SK-N-SH treated with all-trans-retinoic acid at 6 μM for 48 hours (cell line): Measurements from ENCODE around the gene DDT.
A peak's percentile ranks its signal among the peaks of the same experiment; 100 is the strongest.

ENCODE experiments used
- ATAC-seq: fragments of 200-7000 bp; cut with Tn5 transposase; 3 replicates; pipeline ENCODE4 v1.9.1; 2020; ENCODE audit warnings: mild to moderate bottlenecking, moderate library complexity
- BACH2 ChIP-seq: fragments of 250-450 bp; sonication (Bioruptor Pico); IDR thresholded peaks from 2 replicates; pipeline ENCODE4 v1.9.0; 2021; ENCODE audit warnings: mild to moderate bottlenecking, borderline replicate concordance
- CREB5 ChIP-seq: fragments of 250-450 bp; sonication (Bioruptor Pico); IDR thresholded peaks from 2 replicates; pipeline ENCODE4 v1.5.1; 2020; ENCODE audit warnings: low read depth, mild to moderate bottlenecking, moderate library complexity
- CSDC2 ChIP-seq: fragments of 250-450 bp; sonication (Bioruptor Pico); IDR thresholded peaks from 2 replicates; pipeline ENCODE4 v1.5.0; 2020; ENCODE audit warnings: mild to moderate bottlenecking, moderate library complexity
- CSRNP3 ChIP-seq: fragments of 250-450 bp; sonication (Bioruptor Pico); IDR thresholded peaks from 2 replicates; pipeline ENCODE4 v1.5.1; 2021; ENCODE audit warnings: mild to moderate bottlenecking, moderate library complexity
- ESRRG ChIP-seq: fragments of 250-450 bp; sonication (Bioruptor Pico); IDR thresholded peaks from 2 replicates; pipeline ENCODE4 v1.6.1; 2021; ENCODE audit warnings: mild to moderate bottlenecking
- ISL1 ChIP-seq: fragments of 250-450 bp; sonication (Bioruptor Pico); IDR thresholded peaks from 2 replicates; pipeline ENCODE4 v2.1.2; 2022; ENCODE audit warnings: mild to moderate bottlenecking, moderate library complexity
- OSR1 ChIP-seq: fragments of 250-450 bp; sonication (Bioruptor Pico); IDR thresholded peaks from 2 replicates; pipeline ENCODE4 v1.8.0; 2022; ENCODE audit warnings: moderate library complexity, mild to moderate bottlenecking, inconsistent platforms
- POU6F1 ChIP-seq: fragments of 250-450 bp; sonication (Bioruptor Pico); IDR thresholded peaks from 2 replicates; pipeline ENCODE4 v1.8.0; 2021; ENCODE audit warnings: low read depth, mild to moderate bottlenecking, moderate library complexity, borderline replicate concordance
- PPARA ChIP-seq: fragments of 250-450 bp; sonication (Bioruptor Pico); IDR thresholded peaks from 2 replicates; pipeline ENCODE4 v1.5.0; 2020; ENCODE audit warnings: mild to moderate bottlenecking, borderline replicate concordance
- RARB ChIP-seq: fragments of 250-450 bp; sonication (Bioruptor Pico); IDR thresholded peaks from 2 replicates; pipeline ENCODE4 v1.8.0; 2021; ENCODE audit warnings: mild to moderate bottlenecking, moderate library complexity
- SNAI2 ChIP-seq: fragments of 250-450 bp; sonication (Bioruptor Pico); IDR thresholded peaks from 2 replicates; pipeline ENCODE4 v1.5.0; 2020; ENCODE audit warnings: mild to moderate bottlenecking, moderate library complexity
- TCF4 ChIP-seq: fragments of 250-450 bp; sonication (Bioruptor Pico); IDR thresholded peaks from 2 replicates; pipeline ENCODE4 v1.8.0; 2021; ENCODE audit warnings: mild to moderate bottlenecking, moderate library complexity, borderline replicate concordance
- TOX ChIP-seq: fragments of 250-450 bp; sonication (Bioruptor Pico); IDR thresholded peaks from 2 replicates; pipeline ENCODE4 v1.8.0; 2021; ENCODE audit warnings: mild to moderate bottlenecking, moderate library complexity, borderline replicate concordance
- TSHZ2 ChIP-seq: fragments of 250-450 bp; sonication (Bioruptor Pico); IDR thresholded peaks from 2 replicates; pipeline ENCODE4 v1.5.0; 2020; ENCODE audit warnings: mild to moderate bottlenecking, moderate library complexity
- ZC3H10 ChIP-seq: fragments of 250-450 bp; sonication (Bioruptor Pico); IDR thresholded peaks from 2 replicates; pipeline ENCODE4 v1.5.1; 2021; ENCODE audit warnings: mild to moderate bottlenecking, moderate library complexity
- ZFP3 ChIP-seq: fragments of 250-450 bp; sonication (Bioruptor Pico); IDR thresholded peaks from 2 replicates; pipeline ENCODE4 v1.5.0; 2020; ENCODE audit warnings: mild to moderate bottlenecking, moderate library complexity
- ZFP30 ChIP-seq: fragments of 450-650 bp; formaldehyde crosslinking; IDR thresholded peaks from 2 replicates; pipeline ENCODE4 v1.5.0; 2022; ENCODE audit warnings: mild to moderate bottlenecking, moderate library complexity
- ZNF565 ChIP-seq: fragments of 450-650 bp; formaldehyde crosslinking; conservative IDR thresholded peaks from 2 replicates; pipeline ENCODE4 v1.5.0; 2020; ENCODE audit warnings: low read depth, mild to moderate bottlenecking, moderate library complexity
- ZNF70 ChIP-seq: fragments of 450-650 bp; formaldehyde crosslinking; IDR thresholded peaks from 2 replicates; pipeline ENCODE4 v1.5.0; 2020; ENCODE audit warnings: mild to moderate bottlenecking, moderate library complexity
- ZNF8 ChIP-seq: fragments of 450-650 bp; formaldehyde crosslinking; IDR thresholded peaks from 2 replicates; pipeline ENCODE4 v1.5.0; 2020; ENCODE audit warnings: mild to moderate bottlenecking, moderate library complexity

The DDT gene

GRCh38 chr22:23974345-23974744 lies at the start of gene DDT:
DDT (minus strand) TSS chr22:23974441; CDS start chr22:23974414, 27 bp downstream.
- peak; percentile 94 for ATAC-seq

GRCh38 chr22:24023204-24023789 lies 49.1 kb upstream of the DDT start:
- ATAC-seq = no peak
- TF ChIP-seq OSR1 (CRISPR knock-in tag) (no peak), ZNF8 (CRISPR knock-in tag) (no peak), ZNF70 (CRISPR knock-in tag) (no peak), CSRNP3 (CRISPR knock-in tag) (no peak), CREB5 (CRISPR knock-in tag) (no peak), CSDC2 (CRISPR knock-in tag) (no peak), ZNF565 (CRISPR knock-in tag) (no peak), TCF4 (no peak)

GRCh38 chr22:24021304-24021703 lies 47.1 kb upstream of the DDT start:
- TF ChIP-seq ESRRG (CRISPR knock-in tag) (no peak), ZC3H10 (CRISPR knock-in tag) (no peak), TSHZ2 (no peak), PPARA (CRISPR knock-in tag) (no peak), POU6F1 (no peak), RARB (CRISPR knock-in tag) (no peak), OSR1 (CRISPR knock-in tag) (no peak), TCF4 (no peak), ZFP3 (CRISPR knock-in tag) (no peak), CSDC2 (CRISPR knock-in tag) (no peak), ISL1 (CRISPR knock-in tag) (no peak), BACH2 (no peak), ZNF70 (CRISPR knock-in tag) (no peak), SNAI2 (CRISPR knock-in tag) (no peak)
- no peak for ATAC-seq

- peak; percentile 95 for TF ChIP-seq ZNF8 (CRISPR knock-in tag)
- TF ChIP-seq TOX (CRISPR knock-in tag) = no peak
- no peak for TF ChIP-seq ESRRG (CRISPR knock-in tag)
- ATAC-seq = no peak
These were observed 41.9 kb upstream of the DDT start for GRCh38 chr22:24016156-24016555.

- ATAC-seq = peak; percentile 15; the same call in 2 of the 3 replicates
- TF ChIP-seq ZNF8 (CRISPR knock-in tag) (no peak), CSDC2 (CRISPR knock-in tag) (no peak), SNAI2 (CRISPR knock-in tag) (no peak), POU6F1 (no peak), TSHZ2 (no peak), CREB5 (CRISPR knock-in tag) (no peak), ZNF565 (CRISPR knock-in tag) (no peak), ZNF70 (CRISPR knock-in tag) (no peak), ZFP30 (CRISPR knock-in tag) (no peak)
These were observed 37.5 kb upstream of the DDT start for GRCh38 chr22:24011735-24012068.
